OCI-LY3 (cell line): Measurements from ENCODE around the gene KIF5B.
"Not testable (repeated sequence)": the region's sequence is repeated elsewhere in the genome, so short reads cannot be mapped to it uniquely, and the experiment has no call there.

Source experiments
- CTCF ChIP-seq: fragments of 200-600, 300-600 bp; sonication (generic); IDR thresholded peaks from 2 replicates; pipeline ENCODE4 v1.5.1; 2014; ENCODE audit warnings: antibody characterized with exemption, low read length, low read depth
- EZH2phosphoT487 ChIP-seq: fragments of 200-600 bp; shearing (Covaris generic); IDR thresholded peaks from 2 replicates; pipeline ENCODE4 v1.6.1; 2018; ENCODE audit warnings: antibody characterized with exemption, mixed run types, low read depth

GRCh38 chr10:31979071-31979470 is 77.2 kb downstream of the KIF5B start:
- TF ChIP-seq CTCF, EZH2phosphoT487: not testable (repeated sequence)
